OCI-LY7 (cell line): ENCODE measurements around the gene GNAI2. TPM values are rescaled to one million over a fixed set of nuclear protein-coding genes. Genes with fewer than 3 reads are reported as not detected.
"Not testable (repeated sequence)": the region's sequence is repeated elsewhere in the genome, so short reads cannot be mapped to it uniquely, and the experiment has no call there.

Source experiments
- BruUV-seq: library from RNA; stranded (reverse); fragments of 400-500 nt; replicated peaks from 2 replicates; lab custom pipeline; 2021; lab: Mats Ljungman, UMichigan
- CTCF ChIA-PET: fragments of 300-600 bp; sonication (Branson Sonifier 250); formaldehyde crosslinking; loops from one replicate; lab custom pipeline; 2022; ENCODE audit warnings: antibody characterized with exemption; ENCODE audit not compliant: unreplicated experiment; lab: Charles Lee
- POLR2A ChIA-PET: fragments of 300-600 bp; sonication (Branson Sonifier 250); formaldehyde crosslinking; loops from one replicate; lab custom pipeline; 2022; ENCODE audit warnings: antibody characterized with exemption; lab: Charles Lee
- DNase-seq: peaks from one replicate; pipeline ENCODE4 v3.0.0-alpha.2; 2015; ENCODE audit warnings: low spot score
- H2AFZ ChIP-seq: fragments of 200-600 bp; sonication (generic), shearing (Covaris generic); 2 replicates; pipeline ENCODE4 v1.6.1; 2014; ENCODE audit warnings: mild to moderate bottlenecking, antibody characterized with exemption, low read length, moderate library complexity
- H3K27ac ChIP-seq: fragments of 200-600 bp; sonication (generic); 2 replicates; pipeline ENCODE4 v1.5.1; 2014; ENCODE audit warnings: mixed run types, low read depth, mild to moderate bottlenecking, moderate library complexity, low read length, inconsistent platforms; ENCODE audit not compliant: poor library complexity, severe bottlenecking
- H3K36me3 ChIP-seq: fragments of 200-600 bp; sonication (generic); 2 replicates; pipeline ENCODE4 v1.6.1; 2014; ENCODE audit warnings: mild to moderate bottlenecking, antibody characterized with exemption, low read length, moderate library complexity, mixed read lengths; ENCODE audit not compliant: insufficient read depth
- H3K4me1 ChIP-seq: fragments of 200-600 bp; sonication (generic); 2 replicates; pipeline ENCODE4 v1.5.1; 2014; ENCODE audit warnings: mild to moderate bottlenecking, low read length; ENCODE audit not compliant: insufficient read depth, poor library complexity, severe bottlenecking
- H3K4me2 ChIP-seq: fragments of 200-600 bp; sonication (generic); 2 replicates; pipeline ENCODE4 v1.6.1; 2014; ENCODE audit warnings: mild to moderate bottlenecking, low read length
- H3K4me3 ChIP-seq: fragments of 200-600 bp; sonication (generic); 2 replicates; pipeline ENCODE4 v1.5.1; 2014; ENCODE audit warnings: mild to moderate bottlenecking, low read depth, low read length; ENCODE audit not compliant: poor library complexity, severe bottlenecking
- H3K79me2 ChIP-seq: fragments of 200-600 bp; sonication (generic); 2 replicates; pipeline ENCODE4 v1.6.1; 2016; ENCODE audit warnings: low read depth, mild to moderate bottlenecking, low read length, moderate library complexity, mixed read lengths; ENCODE audit not compliant: insufficient read depth
- H3K9me2 ChIP-seq: fragments of 200-600 bp; sonication (generic); 2 replicates; pipeline ENCODE4 v1.6.1; 2016; ENCODE audit warnings: mild to moderate bottlenecking, low read length, mixed read lengths; ENCODE audit not compliant: insufficient read depth
- H3K9me3 ChIP-seq: fragments of 200-600 bp; sonication (generic); 2 replicates; pipeline ENCODE4 v1.6.1; 2014; ENCODE audit warnings: mild to moderate bottlenecking, mixed run types, low read length, mixed read lengths
- H4K20me1 ChIP-seq: fragments of 200-600 bp; sonication (generic); 2 replicates; pipeline ENCODE4 v1.6.1; 2014; ENCODE audit warnings: mild to moderate bottlenecking, antibody characterized with exemption, low read length, moderate library complexity, mixed read lengths; ENCODE audit not compliant: insufficient read depth
- CTCF ChIP-seq: fragments of 200-600 bp; sonication (generic); conservative IDR thresholded peaks from 2 replicates; pipeline ENCODE4 v1.5.1; 2014; ENCODE audit warnings: mild to moderate bottlenecking, antibody characterized with exemption, low read length, moderate library complexity, mixed read lengths
- EZH2phosphoT487 ChIP-seq: fragments of 200-600 bp; sonication (generic); IDR thresholded peaks from 2 replicates; pipeline ENCODE4 v1.6.1; 2018; ENCODE audit warnings: low read depth, borderline replicate concordance, mild to moderate bottlenecking, mixed run types, antibody characterized with exemption, low read length, moderate library complexity, mixed read lengths
- intact Hi-C: fragments of 100-400 bp; cut with micrococcal nuclease; formaldehyde crosslinking; loops from one replicate; pipeline ENCODE4 v1.10.0; 2022; ENCODE audit not compliant: unreplicated experiment
- total RNA-seq, 2 experiments: library from RNA; depleted of rRNA in 1 of 2; stranded (reverse); fragments of >200 nt in 1 of 2; shearing (Covaris generic) in 1 of 2; gene quantifications; 2 replicates each; pipeline ENCODE4 v1.2.3, GENCODE V29; 2014 to 2022

GNAI2 gene
- total RNA-seq, 2 experiments from 2014 or later = 190 to 256 TPM

GRCh38 chr3:50210510-50211367 lies 25.3 kb upstream of the GNAI2 start:
- Histone ChIP-seq H3K4me2 (no peak overlapping the region), H3K27ac (no peak overlapping the region), H3K36me3 (no peaks in the 10 kb centered on the region), H3K4me1 (no peaks in the 10 kb centered on the region), H3K79me2 (no peaks in the 10 kb centered on the region), H4K20me1 (no peaks in the 10 kb centered on the region), H3K9me2 (no peaks in the 10 kb centered on the region), H2AFZ (no peak overlapping the region), H3K9me3 (no peaks in the 10 kb centered on the region), H3K4me3 (no peak overlapping the region)
- ChIA-PET POLR2A (interaction anchor here (0.5 to 1.9 kb wide), 4 partner anchors 10 to 783 kb away, joined by 3 to 4 read pairs (median 3); no protein-coding TSS in a partner anchor), CTCF (interaction anchor here (2.5 kb wide), 1 partner anchor 15 kb away, joined by 11 read pairs; no protein-coding TSS in a partner anchor)
- no peak for DNase-seq
- BruUV-seq = no TSS peak
- intact Hi-C loops = no loop called here
- TF ChIP-seq EZH2phosphoT487 (no peak), CTCF (no peak)

- DNase-seq, H3K4me3 ChIP-seq, H2AFZ ChIP-seq, H3K9me2 ChIP-seq, BruUV-seq, intact Hi-C loops, H3K79me2 ChIP-seq, H3K27ac ChIP-seq, H4K20me1 ChIP-seq, H3K9me3 ChIP-seq, H3K4me2 ChIP-seq, H3K4me1 ChIP-seq, H3K36me3 ChIP-seq: not testable (repeated sequence)
- CTCF ChIA-PET = interaction anchor here (2.5 kb wide), 1 partner anchor 16 kb away, joined by 11 read pairs; no protein-coding TSS in a partner anchor
- POLR2A ChIA-PET = interaction anchor here (0.5 kb wide), 1 partner anchor 1715 kb away, joined by 4 read pairs; no protein-coding TSS in a partner anchor
Measured at GRCh38 chr3:50211368-50211717, 24.7 kb upstream of the GNAI2 start.

- no peak for DNase-seq
- TF ChIP-seq EZH2phosphoT487 (no peak), CTCF (no peak)
- H3K27ac ChIP-seq = no peak overlapping the region
- no peak overlapping the region for H3K4me3 ChIP-seq
- no TSS peak for BruUV-seq
- no peaks in the 10 kb centered on the region for H3K36me3 ChIP-seq
- POLR2A ChIA-PET = interaction anchor here (0.5 kb wide), 1 partner anchor 1716 kb away, joined by 4 read pairs; no protein-coding TSS in a partner anchor
- CTCF ChIA-PET = interaction anchor here (2.5 kb wide), 1 partner anchor 17 kb away, joined by 11 read pairs; no protein-coding TSS in a partner anchor
- H3K9me3 ChIP-seq = no peaks in the 10 kb centered on the region
- no peak overlapping the region for H2AFZ ChIP-seq
- no peaks in the 10 kb centered on the region for H4K20me1 ChIP-seq
- no peaks in the 10 kb centered on the region for H3K79me2 ChIP-seq
- H3K4me1 ChIP-seq = no peaks in the 10 kb centered on the region
- intact Hi-C loops = no loop called here
- no peaks in the 10 kb centered on the region for H3K9me2 ChIP-seq
- no peak overlapping the region for H3K4me2 ChIP-seq
Measured at GRCh38 chr3:50211930-50212329, 24.1 kb upstream of the GNAI2 start.
